Brain microvascular endothelial cell (primary cell): ENCODE data around the gene BRD8.

ENCODE experiments used
- DNase-seq: peaks from one replicate; pipeline ENCODE4 v3.0.0-alpha.2; 2020
- H3K27ac ChIP-seq: fragments of 250-450 bp; sonication (Bioruptor Pico); 2 replicates; pipeline ENCODE4 v1.5.1; 2020; ENCODE audit warnings: mild to moderate bottlenecking, moderate library complexity
- H3K27me3 ChIP-seq: fragments of 250-450 bp; sonication (Bioruptor Pico); replicated peaks from 2 replicates; pipeline ENCODE4 v1.5.1; 2020; ENCODE audit warnings: mild to moderate bottlenecking
- H3K36me3 ChIP-seq: fragments of 250-450 bp; sonication (Bioruptor Pico); replicated peaks from 2 replicates; pipeline ENCODE4 v1.5.1; 2020; ENCODE audit warnings: mild to moderate bottlenecking
- H3K4me3 ChIP-seq: 2 replicates; pipeline ENCODE4 v1.5.1; 2011; ENCODE audit warnings: low read depth, mild to moderate bottlenecking, control low read depth, low read length, moderate library complexity
- CTCF ChIP-seq: IDR thresholded peaks from 2 replicates; pipeline ENCODE4 v1.5.1; 2011; ENCODE audit warnings: low read depth, mild to moderate bottlenecking, moderate library complexity, low read length, control low read depth, inconsistent platforms; ENCODE audit errors: missing control alignments
- in situ Hi-C: cut with HindIII; loops from 2 replicates; pipeline ENCODE4 v1.10.0; 2017; ENCODE audit warnings: low sequenced_read_pairs, low pct_ligation_motif_present

BRD8 gene

GRCh38 chr5:138095100-138095907 is 83.1 kb downstream of the BRD8 start:
- DNase-seq: no peak
- Histone ChIP-seq H3K36me3 (no peaks in the 10 kb centered on the region), H3K27me3 (peaks cover 2% of the 10 kb centered on the region), H3K4me3 (no peak overlapping the region), H3K27ac (no peak overlapping the region)
- in situ Hi-C loops: no loop called here
- no peak for TF ChIP-seq CTCF

GRCh38 chr5:138093036-138093435 is 85.4 kb downstream of the BRD8 start:
- no peak overlapping the region for H3K4me3 ChIP-seq
- H3K27me3 ChIP-seq: peaks cover 2% of the 10 kb centered on the region
- in situ Hi-C loops: no loop called here
- H3K27ac ChIP-seq: no peak overlapping the region
- no peak for TF ChIP-seq CTCF
- DNase-seq: no peak
- no peaks in the 10 kb centered on the region for H3K36me3 ChIP-seq

- no peaks in the 10 kb centered on the region for H3K36me3 ChIP-seq
- no peak overlapping the region for H3K4me3 ChIP-seq
- in situ Hi-C loops: no loop called here
- no peak for TF ChIP-seq CTCF
- H3K27ac ChIP-seq: no peak overlapping the region
- H3K27me3 ChIP-seq: peaks cover 2% of the 10 kb centered on the region
- DNase-seq: no peak
Measured at GRCh38 chr5:138092301-138092700, 86.1 kb downstream of the BRD8 start.

- no peaks in the 10 kb centered on the region for H3K36me3 ChIP-seq
- H3K4me3 ChIP-seq: no peak overlapping the region
- H3K27me3 ChIP-seq: peaks cover 2% of the 10 kb centered on the region
- no peak overlapping the region for H3K27ac ChIP-seq
- no peak for TF ChIP-seq CTCF
- no peak for DNase-seq
- in situ Hi-C loops: no loop called here
Measured at GRCh38 chr5:138091685-138092084, 86.7 kb downstream of the BRD8 start.
